Lower lobe of right lung (tissue), 2 donors: ENCODE measurements around the gene GIT2. TPM values are rescaled to one million over a fixed set of nuclear protein-coding genes. Genes with fewer than 3 reads are reported as not detected.
A peak's percentile ranks its signal among the peaks of the same experiment; 100 is the strongest.

ENCODE experiments used
- ATAC-seq, 2 donors: fragments of 200-7000 bp; cut with Tn5 transposase; one replicate each; pipeline ENCODE4 v1.9.1; 2020 to 2022; ENCODE audit warnings: mild to moderate bottlenecking in 2 of 2, moderate library complexity in 2 of 2
- DNase-seq: peaks from one replicate; pipeline ENCODE4 v3.0.0-alpha.2; 2020
- H3K27ac ChIP-seq: fragments of 200-600 bp; one replicate; pipeline ENCODE4 v1.8.0; 2022
- H3K27me3 ChIP-seq: fragments of 200-600 bp; one replicate; pipeline ENCODE4 v1.8.0; 2022; ENCODE audit warnings: low read depth
- H3K36me3 ChIP-seq: fragments of 200-600 bp; one replicate; pipeline ENCODE4 v1.8.0; 2022; ENCODE audit warnings: mild to moderate bottlenecking
- H3K4me1 ChIP-seq: fragments of 200-600 bp; one replicate; pipeline ENCODE4 v1.8.0; 2022
- H3K4me3 ChIP-seq: fragments of 200-600 bp; one replicate; pipeline ENCODE4 v1.8.0; 2022; ENCODE audit warnings: mild to moderate bottlenecking
- H3K9me3 ChIP-seq: fragments of 200-600 bp; one replicate; pipeline ENCODE4 v1.8.0; 2022
- intact Hi-C: fragments of 100-400 bp; cut with DNase I; formaldehyde crosslinking; loops from one replicate; pipeline ENCODE4 v1.11.0; 2022
- total RNA-seq: library from RNA; stranded (reverse); fragmentation: NEBNext Ultra II Directional; extraction: Animal tissue kit (Norgen Biotek cat#: 25700); gene quantifications from one replicate; pipeline ENCODE4 v1.2.1, GENCODE V29; 2021
- TF ChIP-seq, protein P1 (sequence below): fragments of 200-600 bp; IDR thresholded peaks from one replicate; pipeline ENCODE4 v1.8.0; 2022; ENCODE audit warnings: antibody characterized with exemption, mild to moderate bottlenecking
- donor health status: DM: no; HTN: yes; CAD: no; lungs with severe emphysema.

GIT2 gene
- total RNA-seq, 1 donor from 2014 or later, result 62.2 TPM

DNA sequence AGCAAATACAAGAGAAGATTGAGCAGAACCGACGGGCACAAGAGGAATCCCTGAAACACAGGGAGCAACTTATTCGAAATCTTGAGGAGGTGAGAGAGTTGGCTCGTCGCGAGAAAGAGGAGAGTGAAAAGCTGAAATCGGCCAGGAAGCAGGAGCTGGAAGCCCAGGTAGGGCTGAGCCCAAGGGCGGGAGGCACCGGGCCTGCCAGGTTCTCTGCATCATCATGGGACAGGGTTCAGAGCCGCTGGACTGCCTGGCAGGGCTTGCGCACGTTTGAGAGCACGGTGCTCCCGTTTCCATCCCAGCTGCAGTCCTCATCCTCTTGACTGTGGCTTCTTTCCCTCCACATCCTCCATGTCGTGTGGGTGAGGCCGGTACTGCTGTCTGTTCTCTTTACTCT, 81.7 kb downstream of the GIT2 start:
- Histone ChIP-seq H3K9me3 (no peaks in the 10 kb centered on the region), H3K4me1 (no peaks in the 10 kb centered on the region), H3K4me3 (no peak overlapping the region), H3K27me3 (no peaks in the 10 kb centered on the region), H3K36me3 (peaks cover 96% of the 10 kb centered on the region), H3K27ac (no peak overlapping the region)
- TF ChIP-seq, protein P1, sequence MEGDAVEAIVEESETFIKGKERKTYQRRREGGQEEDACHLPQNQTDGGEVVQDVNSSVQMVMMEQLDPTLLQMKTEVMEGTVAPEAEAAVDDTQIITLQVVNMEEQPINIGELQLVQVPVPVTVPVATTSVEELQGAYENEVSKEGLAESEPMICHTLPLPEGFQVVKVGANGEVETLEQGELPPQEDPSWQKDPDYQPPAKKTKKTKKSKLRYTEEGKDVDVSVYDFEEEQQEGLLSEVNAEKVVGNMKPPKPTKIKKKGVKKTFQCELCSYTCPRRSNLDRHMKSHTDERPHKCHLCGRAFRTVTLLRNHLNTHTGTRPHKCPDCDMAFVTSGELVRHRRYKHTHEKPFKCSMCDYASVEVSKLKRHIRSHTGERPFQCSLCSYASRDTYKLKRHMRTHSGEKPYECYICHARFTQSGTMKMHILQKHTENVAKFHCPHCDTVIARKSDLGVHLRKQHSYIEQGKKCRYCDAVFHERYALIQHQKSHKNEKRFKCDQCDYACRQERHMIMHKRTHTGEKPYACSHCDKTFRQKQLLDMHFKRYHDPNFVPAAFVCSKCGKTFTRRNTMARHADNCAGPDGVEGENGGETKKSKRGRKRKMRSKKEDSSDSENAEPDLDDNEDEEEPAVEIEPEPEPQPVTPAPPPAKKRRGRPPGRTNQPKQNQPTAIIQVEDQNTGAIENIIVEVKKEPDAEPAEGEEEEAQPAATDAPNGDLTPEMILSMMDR, result no peak
- ATAC-seq (no peak), DNase-seq (peak; percentile 15)
- intact Hi-C loops, result no loop called here

DNA sequence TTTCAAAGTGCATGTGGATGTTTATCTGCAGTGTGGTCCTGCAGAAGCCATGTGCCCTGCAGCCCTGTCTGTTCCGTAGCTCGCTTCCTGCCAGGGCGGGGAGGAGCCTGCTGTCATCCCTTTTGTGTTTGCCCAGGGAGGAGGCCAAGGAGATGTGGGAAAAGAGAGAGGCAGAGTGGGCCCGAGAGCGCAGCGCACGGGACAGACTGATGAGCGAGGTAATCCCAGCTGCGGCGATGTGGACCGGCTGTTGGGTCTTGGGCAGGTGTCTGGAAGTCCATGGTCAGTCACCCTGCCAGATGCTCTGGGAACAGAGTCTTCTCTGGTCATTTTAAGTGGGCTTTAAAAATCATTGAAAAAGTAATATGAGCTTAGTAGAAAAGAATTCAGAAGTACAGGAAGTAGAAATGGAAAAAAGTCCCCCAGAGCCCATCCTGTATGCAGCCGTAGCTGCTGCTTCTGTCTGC, 83.3 kb downstream of the GIT2 start:
- H3K9me3 ChIP-seq, result no peaks in the 10 kb centered on the region
- no peaks in the 10 kb centered on the region for H3K27me3 ChIP-seq
- DNase-seq (peak; percentile 20), ATAC-seq (no peak)
- TF ChIP-seq, protein P1, result no peak
- no peaks in the 10 kb centered on the region for H3K4me1 ChIP-seq
- H3K27ac ChIP-seq, result no peak overlapping the region
- intact Hi-C loops, result no loop called here
- H3K36me3 ChIP-seq, result peaks cover 96% of the 10 kb centered on the region
- no peak overlapping the region for H3K4me3 ChIP-seq

DNA sequence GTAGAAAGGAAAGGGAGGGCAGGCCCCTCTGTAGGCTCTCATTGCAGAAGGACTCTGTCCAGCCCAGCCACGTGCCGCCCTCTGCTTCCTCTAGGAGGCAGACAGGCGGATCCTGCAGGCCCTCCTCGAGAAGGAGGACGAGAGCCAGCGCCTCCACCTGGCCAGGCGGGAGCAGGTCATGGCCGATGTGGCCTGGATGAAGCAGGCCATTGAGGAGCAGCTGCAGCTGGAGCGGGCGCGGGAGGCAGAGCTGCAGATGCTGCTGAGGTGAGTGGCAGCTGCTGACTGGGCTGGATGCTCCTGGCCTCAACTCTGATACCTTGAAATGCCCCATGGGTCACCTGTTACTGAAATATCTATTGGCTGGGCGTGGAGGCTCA, 85.2 kb downstream of the GIT2 start:
- H3K27me3 ChIP-seq, result no peaks in the 10 kb centered on the region
- no peaks in the 10 kb centered on the region for H3K4me1 ChIP-seq
- no peaks in the 10 kb centered on the region for H3K9me3 ChIP-seq
- TF ChIP-seq, protein P1, result no peak
- ATAC-seq (no peak), DNase-seq (peak; percentile 47)
- peaks cover 96% of the 10 kb centered on the region for H3K36me3 ChIP-seq
- H3K4me3 ChIP-seq, result no peak overlapping the region
- no peak overlapping the region for H3K27ac ChIP-seq
- intact Hi-C loops, result no loop called here

DNA sequence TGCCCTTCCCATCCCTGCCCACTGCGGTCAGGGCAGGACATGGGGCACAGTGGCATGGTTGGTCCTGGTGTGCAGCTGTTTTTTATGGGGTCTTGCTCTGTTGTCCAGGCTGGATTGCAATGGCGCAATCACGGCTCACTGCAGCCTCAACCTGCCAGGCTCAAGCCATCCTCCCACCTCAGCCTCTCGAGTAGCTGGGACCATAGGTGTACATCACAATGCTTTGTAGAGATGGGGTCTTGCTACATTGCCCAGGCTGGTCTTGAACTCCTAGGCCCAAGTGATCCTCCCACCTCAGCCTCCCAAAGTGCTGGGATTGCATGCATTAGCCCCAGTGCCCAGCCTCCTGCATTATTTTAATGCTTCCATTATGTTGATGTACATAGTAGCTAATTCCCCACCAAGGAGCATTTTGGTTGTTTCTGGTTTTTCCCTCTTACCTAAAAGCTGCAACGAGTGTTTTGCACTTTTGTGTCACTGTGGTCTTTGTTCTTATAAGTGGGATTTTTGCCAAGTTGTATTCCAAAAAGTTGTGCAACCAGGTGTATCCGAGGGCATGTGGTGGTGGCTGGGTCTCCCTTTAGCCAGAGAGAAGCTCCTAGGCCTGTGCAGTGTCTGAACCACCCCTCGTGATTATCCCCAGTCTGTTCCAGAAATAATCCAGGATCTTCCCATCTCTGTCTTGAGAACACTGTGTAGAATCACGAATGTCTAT, 85.8 kb downstream of the GIT2 start:
- intact Hi-C loops, result no loop called here
- no peak overlapping the region for H3K27ac ChIP-seq
- TF ChIP-seq, protein P1, result no peak
- H3K9me3 ChIP-seq, result no peaks in the 10 kb centered on the region
- ATAC-seq, result no peak
- H3K4me3 ChIP-seq, result no peak overlapping the region
- DNase-seq, result peak; percentile 11
- H3K4me1 ChIP-seq, result no peaks in the 10 kb centered on the region
- H3K27me3 ChIP-seq, result no peaks in the 10 kb centered on the region
- peaks cover 96% of the 10 kb centered on the region for H3K36me3 ChIP-seq

DNA sequence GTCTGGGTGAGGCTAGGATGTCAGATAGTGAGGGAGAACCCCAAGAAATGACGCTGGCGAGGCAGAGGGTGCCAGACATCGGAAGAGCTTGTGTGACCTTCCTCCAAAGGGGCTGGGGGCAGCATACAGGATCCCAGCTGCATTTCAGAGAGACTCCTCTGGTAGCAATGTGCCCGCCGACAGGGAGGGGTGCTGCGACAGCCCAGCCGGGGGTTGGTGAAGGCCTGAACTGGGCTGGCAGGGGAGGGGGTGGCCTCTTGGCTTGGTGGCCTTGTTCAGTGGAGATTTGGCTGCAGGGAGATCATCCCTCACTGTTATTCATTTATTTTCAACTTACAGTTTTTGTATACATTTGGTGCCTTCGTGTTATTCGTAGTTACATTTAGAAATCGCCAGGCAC, 90.9 kb downstream of the GIT2 start:
- Histone ChIP-seq H3K27ac (no peak overlapping the region), H3K27me3 (no peaks in the 10 kb centered on the region), H3K4me3 (no peak overlapping the region), H3K36me3 (peaks cover 75% of the 10 kb centered on the region), H3K4me1 (peaks cover 14% of the 10 kb centered on the region), H3K9me3 (no peaks in the 10 kb centered on the region)
- TF ChIP-seq, protein P1, result no peak
- no peak for ATAC-seq
- DNase-seq, result no peak
- intact Hi-C loops, result no loop called here
